GM13977 (cell line): ENCODE measurements around the gene TAAR6.

ENCODE experiments used
- DNase-seq: peaks from one replicate; pipeline ENCODE4 v3.0.0; 2012; ENCODE audit warnings: low spot score
- CTCF ChIP-seq: IDR thresholded peaks from 2 replicates; pipeline ENCODE4 v1.5.1; 2012; ENCODE audit warnings: mild to moderate bottlenecking, control low read depth; ENCODE audit not compliant: insufficient read depth; ENCODE audit errors: extremely low read depth, missing control alignments
- in situ Hi-C: fragments of 300-500 bp; cut with MboI; formaldehyde crosslinking; loops from one replicate; pipeline ENCODE4 v1.12.0; 2022; ENCODE audit warnings: low sequenced_read_pairs, low pct_unique_long_range_greater_than_20kb, mixed read lengths, inconsistent platforms; ENCODE audit not compliant: unreplicated experiment

Gene TAAR6

DNA sequence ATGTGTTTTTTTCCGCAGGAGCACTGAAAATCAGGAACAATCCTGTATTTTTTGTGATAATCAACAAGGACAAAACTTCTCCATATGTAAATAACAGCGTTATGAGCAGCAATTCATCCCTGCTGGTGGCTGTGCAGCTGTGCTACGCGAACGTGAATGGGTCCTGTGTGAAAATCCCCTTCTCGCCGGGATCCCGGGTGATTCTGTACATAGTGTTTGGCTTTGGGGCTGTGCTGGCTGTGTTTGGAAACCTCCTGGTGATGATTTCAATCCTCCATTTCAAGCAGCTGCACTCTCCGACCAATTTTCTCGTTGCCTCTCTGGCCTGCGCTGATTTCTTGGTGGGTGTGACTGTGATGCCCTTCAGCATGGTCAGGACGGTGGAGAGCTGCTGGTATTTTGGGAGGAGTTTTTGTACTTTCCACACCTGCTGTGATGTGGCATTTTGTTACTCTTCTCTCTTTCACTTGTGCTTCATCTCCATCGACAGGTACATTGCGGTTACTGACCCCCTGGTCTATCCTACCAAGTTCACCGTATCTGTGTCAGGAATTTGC is at the start of gene TAAR6:
Gene TAAR6 (plus strand): TSS at position 102 of the 557 bp plus-strand sequence. CDS start 0 bp downstream, at position 102.
- no peak for DNase-seq
- TF ChIP-seq CTCF, result no peak
- in situ Hi-C loops, result no loop called here

- DNase-seq, result no peak
- in situ Hi-C loops, result no loop called here
- no peak for TF ChIP-seq CTCF
These were observed 49.2 kb upstream of the TAAR6 start for GRCh38 chr6:132520953-132521352.

DNA sequence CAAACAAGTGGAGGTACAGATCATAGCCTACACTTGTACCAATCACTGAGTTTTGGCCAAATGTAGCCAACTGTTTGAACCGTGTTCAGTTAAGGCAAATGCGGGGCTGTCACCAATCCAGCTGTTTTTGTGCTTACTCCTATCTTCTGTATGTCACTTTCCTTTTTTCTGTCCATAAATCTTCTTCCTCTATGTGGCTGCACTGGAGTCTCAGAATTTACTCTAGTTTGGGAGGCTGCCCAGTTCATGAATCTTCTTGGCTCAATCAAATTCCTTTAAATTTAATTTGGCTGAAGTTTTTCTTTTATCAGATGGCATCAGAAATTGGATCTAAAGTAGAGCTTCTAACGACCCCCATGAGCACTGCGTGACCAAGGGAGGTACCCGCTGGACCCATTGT is 45.5 kb upstream of the TAAR6 start:
- no peak for DNase-seq
- in situ Hi-C loops, result loop anchor here (5.0 kb wide), 1 partner anchor 243 kb away; no protein-coding TSS in a partner anchor
- no peak for TF ChIP-seq CTCF

GRCh38 chr6:132525866-132526265 is 44.3 kb upstream of the TAAR6 start:
- in situ Hi-C loops, result loop anchor here (5.0 kb wide), 1 partner anchor 241 kb away; no protein-coding TSS in a partner anchor
- TF ChIP-seq CTCF, result no peak
- no peak for DNase-seq

GRCh38 chr6:132526461-132526860 is 43.7 kb upstream of the TAAR6 start:
- no peak for DNase-seq
- TF ChIP-seq CTCF, result no peak
- in situ Hi-C loops, result loop anchor here (5.0 kb wide), 1 partner anchor 241 kb away; no protein-coding TSS in a partner anchor

DNA sequence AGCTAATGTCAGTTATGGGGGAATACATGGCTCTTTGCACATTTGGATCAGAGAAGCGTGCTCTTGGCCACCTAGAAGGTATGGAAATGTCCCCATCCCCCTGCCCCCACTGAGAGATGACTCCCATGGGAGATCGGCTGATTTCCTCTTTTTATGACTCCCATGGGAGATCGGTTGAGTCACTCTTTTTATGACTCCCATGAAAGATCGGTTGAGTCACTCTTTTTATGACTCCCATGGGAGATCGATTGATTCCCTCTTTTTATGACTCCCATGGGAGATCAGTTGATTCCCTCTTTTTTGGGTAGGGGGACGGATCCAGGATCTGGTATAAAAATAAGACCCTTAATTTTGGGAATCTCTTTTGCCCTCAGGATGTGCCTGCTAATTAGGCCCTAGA is 42.3 kb upstream of the TAAR6 start:
- DNase-seq, result no peak
- no peak for TF ChIP-seq CTCF
- in situ Hi-C loops, result loop anchor here (5.0 kb wide), 1 partner anchor 240 kb away; no protein-coding TSS in a partner anchor
